H9 (cell line): ENCODE data around the gene SMARCA1. TPM values are rescaled to one million over a fixed set of nuclear protein-coding genes. Genes with fewer than 3 reads are reported as not detected.

ENCODE experiments used
- DNase-seq: peaks from one replicate; pipeline ENCODE4 v3.0.0-alpha.2; 2017
- H2AFZ ChIP-seq: one replicate; pipeline ENCODE4 v1.6.1; 2013; ENCODE audit warnings: mild to moderate bottlenecking, low read length, control low read depth, moderate library complexity
- H2AK5ac ChIP-seq: 2 replicates; pipeline ENCODE4 v1.6.1; 2013; ENCODE audit warnings: low read length, control low read depth, mixed read lengths; ENCODE audit not compliant: insufficient read length
- H2BK120ac ChIP-seq: one replicate; pipeline ENCODE4 v1.6.1; 2013; ENCODE audit warnings: low read depth, mild to moderate bottlenecking, low read length, control low read depth, inconsistent platforms; ENCODE audit not compliant: poor library complexity, severe bottlenecking
- H2BK12ac ChIP-seq: 2 replicates; pipeline ENCODE4 v1.6.1; 2013; ENCODE audit warnings: low read length, control low read depth, mixed read lengths, low read depth; ENCODE audit not compliant: insufficient read length
- H2BK15ac ChIP-seq: 2 replicates; pipeline ENCODE4 v1.6.1; 2013; ENCODE audit warnings: low read depth, low read length, control low read depth
- H2BK20ac ChIP-seq: one replicate; pipeline ENCODE4 v1.6.1; 2013; ENCODE audit warnings: low read depth, mild to moderate bottlenecking, low read length, control low read depth, inconsistent platforms; ENCODE audit not compliant: poor library complexity, severe bottlenecking
- H2BK5ac ChIP-seq: 2 replicates; pipeline ENCODE4 v1.6.1; 2013; ENCODE audit warnings: low read length, control low read depth, mixed read lengths; ENCODE audit not compliant: insufficient read length
- H3K14ac ChIP-seq: 2 replicates; pipeline ENCODE4 v1.6.1; 2013; ENCODE audit warnings: low read length, control low read depth; ENCODE audit not compliant: insufficient read depth
- H3K18ac ChIP-seq: 2 replicates; pipeline ENCODE4 v1.6.1; 2013; ENCODE audit warnings: low read depth, mild to moderate bottlenecking, mixed read lengths, low read length, control low read depth; ENCODE audit not compliant: insufficient read length
- H3K23ac ChIP-seq: 2 replicates; pipeline ENCODE4 v1.6.1; 2013; ENCODE audit warnings: low read length, control low read depth, mixed read lengths, low read depth; ENCODE audit not compliant: insufficient read length
- H3K23me2 ChIP-seq: 2 replicates; pipeline ENCODE4 v1.6.1; 2013; ENCODE audit warnings: low read depth, mild to moderate bottlenecking, mixed read lengths, low read length, control low read depth; ENCODE audit not compliant: insufficient read length, poor library complexity, severe bottlenecking
- H3K27ac ChIP-seq: 2 replicates; pipeline ENCODE4 v1.5.1; 2013; ENCODE audit warnings: low read length, control low read depth, mixed read lengths, low read depth; ENCODE audit not compliant: insufficient read length
- H3K27me3 ChIP-seq: 2 replicates; pipeline ENCODE4 v1.6.1; 2013; ENCODE audit warnings: low read length, control low read depth, inconsistent platforms; ENCODE audit not compliant: insufficient read depth
- H3K4ac ChIP-seq: 2 replicates; pipeline ENCODE4 v1.6.1; 2013; ENCODE audit warnings: low read depth, mild to moderate bottlenecking, control low read depth, inconsistent platforms, low read length, moderate library complexity
- H3K4me1 ChIP-seq: 2 replicates; pipeline ENCODE4 v1.6.1; 2013; ENCODE audit warnings: low read length, control low read depth, inconsistent platforms; ENCODE audit not compliant: insufficient read depth
- H3K4me2 ChIP-seq: 2 replicates; pipeline ENCODE4 v1.6.1; 2013; ENCODE audit warnings: low read length, control low read depth, mixed read lengths; ENCODE audit not compliant: insufficient read length, insufficient read depth
- H3K56ac ChIP-seq: 2 replicates; pipeline ENCODE4 v1.6.1; 2013; ENCODE audit warnings: low read depth, mild to moderate bottlenecking, mixed read lengths, low read length, control low read depth; ENCODE audit not compliant: insufficient read length
- H3K79me1 ChIP-seq: 2 replicates; pipeline ENCODE4 v1.6.1; 2013; ENCODE audit warnings: low read depth, mild to moderate bottlenecking, moderate library complexity, low read length, control low read depth, inconsistent platforms; ENCODE audit not compliant: insufficient read depth, poor library complexity, severe bottlenecking
- H3K79me2 ChIP-seq: 2 replicates; pipeline ENCODE4 v1.6.1; 2013; ENCODE audit warnings: low read length, control low read depth, inconsistent platforms; ENCODE audit not compliant: insufficient read depth
- H3K9ac ChIP-seq: 2 replicates; pipeline ENCODE4 v1.6.1; 2013; ENCODE audit warnings: low read length, control low read depth, mixed read lengths; ENCODE audit not compliant: insufficient read length; ENCODE audit errors: extremely low read depth
- H3K9me3 ChIP-seq: one replicate; pipeline ENCODE4 v1.6.1; 2013; ENCODE audit warnings: low read depth, low read length, inconsistent platforms; ENCODE audit not compliant: control insufficient read depth
- H3T11ph ChIP-seq: one replicate; pipeline ENCODE4 v1.6.1; 2013; ENCODE audit warnings: mild to moderate bottlenecking, low read length, control low read depth, inconsistent platforms
- H4K20me1 ChIP-seq: one replicate; pipeline ENCODE4 v1.6.1; 2013; ENCODE audit not compliant: control insufficient read depth, insufficient read length, insufficient read depth
- H4K5ac ChIP-seq: 2 replicates; pipeline ENCODE4 v1.6.1; 2013; ENCODE audit warnings: low read depth, mild to moderate bottlenecking, mixed read lengths, low read length, control low read depth; ENCODE audit not compliant: insufficient read length
- H4K8ac ChIP-seq: replicated peaks from 2 replicates; pipeline ENCODE4 v1.6.1; 2013; ENCODE audit warnings: low read length, control low read depth, mixed read lengths, low read depth; ENCODE audit not compliant: insufficient read length
- H4K91ac ChIP-seq: 2 replicates; pipeline ENCODE4 v1.6.1; 2013; ENCODE audit warnings: low read depth, mild to moderate bottlenecking, moderate library complexity, mixed read lengths, low read length, control low read depth; ENCODE audit not compliant: insufficient read length
- H3K27ac Mint-ChIP-seq, 3 experiments: 2 replicates in 2 of 3; 3 replicates in 1 of 3; pipeline ENCODE4 v1.8.0; 2020 to 2021; ENCODE audit warnings: mixed read lengths in 3 of 3, mild to moderate bottlenecking in 1 of 3, moderate library complexity in 1 of 3
- H3K27me3 Mint-ChIP-seq: 2 replicates; pipeline ENCODE4 v1.8.0; 2021; ENCODE audit warnings: low read depth, mild to moderate bottlenecking, moderate library complexity, mixed read lengths
- H3K36me3 Mint-ChIP-seq, 3 experiments: 2 replicates in 2 of 3; 3 replicates in 1 of 3; pipeline ENCODE4 v1.8.0; 2020 to 2021; ENCODE audit warnings: low read depth in 3 of 3, mixed read lengths in 3 of 3; ENCODE audit not compliant: insufficient read depth in 1 of 3
- H3K4me1 Mint-ChIP-seq, 2 experiments: 2 replicates each; pipeline ENCODE4 v1.8.0; 2020; ENCODE audit warnings: mixed read lengths in 2 of 2
- H3K4me3 Mint-ChIP-seq, 2 experiments: 2 replicates in 1 of 2; 3 replicates in 1 of 2; pipeline ENCODE4 v1.8.0; 2020 to 2021; ENCODE audit warnings: mild to moderate bottlenecking in 2 of 2, mixed read lengths in 2 of 2, moderate library complexity in 1 of 2
- H3K9me3 Mint-ChIP-seq, 2 experiments: 2 replicates in 1 of 2; 3 replicates in 1 of 2; pipeline ENCODE4 v1.8.0; 2020; ENCODE audit warnings: mild to moderate bottlenecking in 2 of 2, mixed read lengths in 2 of 2, moderate library complexity in 1 of 2
- CTCF ChIP-seq: fragments of 200-600 bp; sonication (generic); conservative IDR thresholded peaks from 3 replicates; pipeline ENCODE4 v1.8.0; 2021; ENCODE audit warnings: antibody characterized with exemption, mild to moderate bottlenecking
- WGBS: extraction: QIAGEN DNeasy Blood & Tissue Kit; methylation state at CpG from one replicate; pipeline ENCODE4 v1.1.7; 2013; ENCODE audit warnings: missing lambda C conversion rate, low lambda C conversion rate, mixed read lengths; ENCODE audit not compliant: insufficient read length; ENCODE audit errors: extremely low coverage; 5-methylcytosine and 5-hydroxymethylcytosine counted together
- total RNA-seq: library from RNA; stranded (reverse); gene quantifications from 2 replicates; pipeline ENCODE4 v1.2.1, GENCODE V29; 2021

SMARCA1 gene
- total RNA-seq, 1 experiment from 2014 or later, result 105 TPM

GRCh38 chrX:129525162-129525561 is 1.9 kb upstream of the SMARCA1 start:
- no peaks in the 10 kb centered on the region for H3K9me3 Mint-ChIP-seq
- WGBS, result no CpG with 5 or more reads among the region's 4 CpGs
- Histone ChIP-seq H2AK5ac (no peak overlapping the region), H3K56ac (no peak overlapping the region), H2AFZ (no peak overlapping the region), H3K9ac (no peak overlapping the region), H3K23ac (no peak overlapping the region), H3K9me3 (no peaks in the 10 kb centered on the region), H3K79me1 (no peaks in the 10 kb centered on the region), H4K20me1 (no peaks in the 10 kb centered on the region), H3T11ph (no peak overlapping the region), H3K18ac (no peak overlapping the region), H3K27ac (no peak overlapping the region), H2BK15ac (no peak overlapping the region), H4K91ac (no peak overlapping the region), H3K4me2 (no peak overlapping the region), H3K4ac (no peak overlapping the region), H2BK120ac (no peak overlapping the region), H3K23me2 (no peaks in the 10 kb centered on the region), H3K4me1 (no peaks in the 10 kb centered on the region), H2BK20ac (no peak overlapping the region), H4K5ac (no peak overlapping the region), H3K14ac (no peak overlapping the region), H2BK12ac (no peak overlapping the region), H2BK5ac (no peak overlapping the region), H4K8ac (no peak overlapping the region), H3K27me3 (no peaks in the 10 kb centered on the region), H3K79me2 (peaks cover 8% of the 10 kb centered on the region; the same call in 1 of the 2 replicates)
- no peak for TF ChIP-seq CTCF
- H3K36me3 Mint-ChIP-seq, result peaks cover 0 to 5% (median 0%) of the 10 kb centered on the region in 3 experiments; a peak in 3 of 7 replicates
- H3K4me3 Mint-ChIP-seq, result no peak overlapping the region
- H3K27ac Mint-ChIP-seq, result no peak overlapping the region
- no peak for DNase-seq
- peaks cover 5% of the 10 kb centered on the region; the same call in 1 of the 2 replicates for H3K27me3 Mint-ChIP-seq
- peaks cover 8 to 14% of the 10 kb centered on the region in 2 experiments for H3K4me1 Mint-ChIP-seq
